ENCODE results near the gene ARHGEF19.
"Not testable (repeated sequence)": the region's sequence is repeated elsewhere in the genome, so short reads cannot be mapped to it uniquely, and the experiment has no call there.

The ARHGEF19 gene

DNA sequence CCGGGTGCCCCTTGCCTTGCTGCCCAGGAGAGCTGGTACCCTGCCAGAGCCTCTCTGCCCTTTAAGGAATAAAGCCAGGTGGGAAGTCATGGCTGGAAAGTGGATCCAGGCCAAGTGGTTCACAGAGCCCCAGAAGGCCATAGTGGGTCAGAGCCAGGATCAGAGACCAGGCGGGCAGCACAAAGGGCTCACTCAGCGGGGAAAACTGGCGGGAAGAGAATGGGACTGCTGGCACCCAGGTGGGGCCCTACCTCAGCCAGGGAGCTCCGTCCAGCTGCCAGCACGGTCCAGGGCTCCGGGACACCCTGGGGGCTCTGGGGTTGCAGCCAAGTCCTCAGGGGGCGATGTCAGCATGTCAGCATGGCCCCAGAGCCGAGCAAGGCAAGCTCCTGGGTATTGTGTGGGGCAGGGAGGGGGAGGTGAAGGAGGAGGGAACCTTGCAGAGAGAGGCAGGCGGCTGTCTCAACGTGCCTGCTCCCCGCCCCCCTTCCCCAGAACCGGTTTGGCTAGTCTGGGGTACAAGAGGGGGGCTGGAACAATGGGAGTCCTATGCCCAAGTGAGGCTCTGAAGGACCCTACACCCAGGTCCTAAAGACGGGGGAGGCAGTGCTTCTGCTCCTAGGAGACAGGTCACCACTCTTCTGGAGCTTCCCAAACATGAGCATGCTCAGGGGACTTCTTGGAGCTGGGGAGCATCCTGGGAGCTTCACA lies at the start of gene ARHGEF19:
Gene ARHGEF19 (minus strand): TSS at position 402 of the 711 bp plus-strand sequence. CDS start 3,598 bp downstream, outside the sequence.
- H3K4me3 ChIP-seq (ENCODE audit: low read depth, low read length): no peak within 1 kb of the TSS
- DNase-seq (ENCODE audit: low read depth): no peak
- TF ChIP-seq, protein P1, sequence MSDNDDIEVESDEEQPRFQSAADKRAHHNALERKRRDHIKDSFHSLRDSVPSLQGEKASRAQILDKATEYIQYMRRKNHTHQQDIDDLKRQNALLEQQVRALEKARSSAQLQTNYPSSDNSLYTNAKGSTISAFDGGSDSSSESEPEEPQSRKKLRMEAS (IDR thresholded peaks at IDR 0.05; ENCODE audit: low read depth, low read length): no peak
- TF ChIP-seq POLR2A (IDR thresholded peaks at IDR 0.05; ENCODE audit: extremely low read depth, insufficient read length): no peak
- TF ChIP-seq MYC (IDR thresholded peaks at IDR 0.05; ENCODE audit: low read depth, low read length): no peak
- TF ChIP-seq, protein P2, sequence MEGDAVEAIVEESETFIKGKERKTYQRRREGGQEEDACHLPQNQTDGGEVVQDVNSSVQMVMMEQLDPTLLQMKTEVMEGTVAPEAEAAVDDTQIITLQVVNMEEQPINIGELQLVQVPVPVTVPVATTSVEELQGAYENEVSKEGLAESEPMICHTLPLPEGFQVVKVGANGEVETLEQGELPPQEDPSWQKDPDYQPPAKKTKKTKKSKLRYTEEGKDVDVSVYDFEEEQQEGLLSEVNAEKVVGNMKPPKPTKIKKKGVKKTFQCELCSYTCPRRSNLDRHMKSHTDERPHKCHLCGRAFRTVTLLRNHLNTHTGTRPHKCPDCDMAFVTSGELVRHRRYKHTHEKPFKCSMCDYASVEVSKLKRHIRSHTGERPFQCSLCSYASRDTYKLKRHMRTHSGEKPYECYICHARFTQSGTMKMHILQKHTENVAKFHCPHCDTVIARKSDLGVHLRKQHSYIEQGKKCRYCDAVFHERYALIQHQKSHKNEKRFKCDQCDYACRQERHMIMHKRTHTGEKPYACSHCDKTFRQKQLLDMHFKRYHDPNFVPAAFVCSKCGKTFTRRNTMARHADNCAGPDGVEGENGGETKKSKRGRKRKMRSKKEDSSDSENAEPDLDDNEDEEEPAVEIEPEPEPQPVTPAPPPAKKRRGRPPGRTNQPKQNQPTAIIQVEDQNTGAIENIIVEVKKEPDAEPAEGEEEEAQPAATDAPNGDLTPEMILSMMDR (IDR thresholded peaks at IDR 0.05; ENCODE audit: low read depth, low read length): no peak

DNA sequence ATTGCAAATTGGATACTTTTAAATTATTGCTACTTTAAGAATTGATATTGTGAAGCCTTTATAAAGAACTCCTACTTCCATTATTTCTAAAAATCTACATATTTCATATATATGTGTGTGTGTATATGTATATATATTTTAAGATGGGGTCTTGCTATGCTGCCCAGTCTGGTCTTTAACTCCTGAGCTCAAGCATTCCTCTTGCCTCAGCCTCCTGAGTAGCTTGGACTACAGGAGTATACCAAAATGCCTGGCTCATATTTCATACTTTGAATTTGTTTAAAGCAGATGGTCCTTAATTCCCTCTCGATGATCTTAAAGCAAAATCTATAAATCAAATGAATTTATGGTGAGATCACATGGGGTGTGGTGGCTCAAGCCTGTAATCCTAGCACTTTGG lies 49.6 kb upstream of the ARHGEF19 start:
- TF ChIP-seq, protein P1 (IDR thresholded peaks at IDR 0.05; ENCODE audit: low read depth, low read length): no peak
- TF ChIP-seq POLR2A (IDR thresholded peaks at IDR 0.05; ENCODE audit: extremely low read depth, insufficient read length) (no peak), MYC (IDR thresholded peaks at IDR 0.05; ENCODE audit: low read depth, low read length) (no peak)
- TF ChIP-seq, protein P2 (IDR thresholded peaks at IDR 0.05; ENCODE audit: low read depth, low read length): no peak
- no peak for DNase-seq (ENCODE audit: low read depth)
- no peak overlapping the region for H3K4me3 ChIP-seq (ENCODE audit: low read depth, low read length)

DNA sequence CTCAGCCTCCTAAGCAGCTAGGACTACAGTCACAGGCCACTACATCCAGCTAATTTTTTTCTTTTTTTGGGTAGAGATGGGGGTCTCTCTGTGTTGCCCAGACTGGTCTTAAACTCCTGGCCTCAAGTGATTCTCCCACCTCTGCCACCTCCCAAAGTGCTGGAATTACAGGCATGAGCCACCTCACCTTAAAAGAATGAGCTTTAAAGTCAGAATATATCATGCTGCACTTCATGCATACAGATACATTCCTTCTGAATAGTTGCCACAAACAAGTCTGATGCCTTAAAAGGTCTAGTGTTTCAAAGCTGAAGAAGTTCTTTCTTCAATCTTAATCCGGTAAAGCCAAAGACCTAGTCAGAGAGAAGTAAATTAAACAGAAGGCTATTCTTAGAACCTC lies 48.4 kb upstream of the ARHGEF19 start:
- no peak for DNase-seq (ENCODE audit: low read depth)
- H3K4me3 ChIP-seq (ENCODE audit: low read depth, low read length): no peak overlapping the region
- TF ChIP-seq MYC (IDR thresholded peaks at IDR 0.05; ENCODE audit: low read depth, low read length): no peak
- TF ChIP-seq POLR2A (IDR thresholded peaks at IDR 0.05; ENCODE audit: extremely low read depth, insufficient read length): no peak
- TF ChIP-seq, protein P2 (IDR thresholded peaks at IDR 0.05; ENCODE audit: low read depth, low read length): no peak
- TF ChIP-seq, protein P1 (IDR thresholded peaks at IDR 0.05; ENCODE audit: low read depth, low read length): no peak

DNA sequence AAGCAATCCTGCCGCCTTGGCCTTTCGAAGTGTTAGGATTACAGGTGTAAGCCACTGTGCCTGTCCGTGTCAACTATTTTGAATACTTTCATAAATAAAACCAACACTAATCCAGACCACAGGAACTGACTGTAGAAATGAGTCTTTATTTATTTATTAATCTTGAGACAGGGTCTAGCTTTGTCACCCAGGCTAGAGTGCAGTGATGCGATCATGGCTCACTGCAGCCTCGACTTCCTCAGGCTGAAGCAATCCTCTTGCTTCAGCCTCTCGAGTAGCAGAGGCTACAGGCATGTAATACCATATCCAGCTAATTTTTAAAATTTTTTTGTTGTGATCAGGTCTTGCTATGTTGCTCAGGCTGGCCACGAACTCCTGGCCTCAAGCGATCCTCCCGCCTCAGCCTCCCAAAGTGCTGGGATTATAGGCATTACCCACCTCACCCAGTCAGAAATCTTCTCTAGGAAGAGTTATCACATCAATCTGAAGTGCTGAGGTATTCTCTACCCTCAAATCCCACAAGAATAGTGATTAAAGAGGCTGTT lies 46.2 kb upstream of the ARHGEF19 start:
- TF ChIP-seq, protein P2 (IDR thresholded peaks at IDR 0.05; ENCODE audit: low read depth, low read length): no peak
- TF ChIP-seq POLR2A (IDR thresholded peaks at IDR 0.05; ENCODE audit: extremely low read depth, insufficient read length) (no peak), MYC (IDR thresholded peaks at IDR 0.05; ENCODE audit: low read depth, low read length) (no peak)
- TF ChIP-seq, protein P1 (IDR thresholded peaks at IDR 0.05; ENCODE audit: low read depth, low read length): no peak
- H3K4me3 ChIP-seq (ENCODE audit: low read depth, low read length): no peak overlapping the region
- no peak for DNase-seq (ENCODE audit: low read depth)

DNA sequence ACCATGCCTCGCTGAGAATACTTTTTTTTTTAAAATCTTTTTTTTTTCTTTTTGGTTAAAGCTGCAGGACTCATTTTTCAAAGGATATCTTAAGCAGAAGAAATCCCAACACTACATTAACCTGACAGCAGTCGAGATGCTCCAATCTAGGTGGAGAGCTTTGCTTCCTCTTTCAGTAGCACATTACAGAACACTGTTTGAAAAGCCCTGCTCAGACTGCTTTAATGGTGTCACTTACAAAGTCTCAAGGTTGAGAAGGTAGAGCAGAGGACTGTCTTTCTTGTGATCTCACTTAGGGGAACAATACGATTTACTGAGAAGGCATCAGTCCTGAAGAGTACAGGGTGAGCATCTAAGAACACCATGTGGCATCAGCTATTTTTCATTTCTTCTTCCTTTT lies 45.5 kb upstream of the ARHGEF19 start:
- TF ChIP-seq, protein P2 (IDR thresholded peaks at IDR 0.05; ENCODE audit: low read depth, low read length): no peak
- TF ChIP-seq MYC (IDR thresholded peaks at IDR 0.05; ENCODE audit: low read depth, low read length): no peak
- TF ChIP-seq, protein P1 (IDR thresholded peaks at IDR 0.05; ENCODE audit: low read depth, low read length): no peak
- no peak for TF ChIP-seq POLR2A (IDR thresholded peaks at IDR 0.05; ENCODE audit: extremely low read depth, insufficient read length)
- no peak overlapping the region for H3K4me3 ChIP-seq (ENCODE audit: low read depth, low read length)
- DNase-seq (ENCODE audit: low read depth): no peak

DNA sequence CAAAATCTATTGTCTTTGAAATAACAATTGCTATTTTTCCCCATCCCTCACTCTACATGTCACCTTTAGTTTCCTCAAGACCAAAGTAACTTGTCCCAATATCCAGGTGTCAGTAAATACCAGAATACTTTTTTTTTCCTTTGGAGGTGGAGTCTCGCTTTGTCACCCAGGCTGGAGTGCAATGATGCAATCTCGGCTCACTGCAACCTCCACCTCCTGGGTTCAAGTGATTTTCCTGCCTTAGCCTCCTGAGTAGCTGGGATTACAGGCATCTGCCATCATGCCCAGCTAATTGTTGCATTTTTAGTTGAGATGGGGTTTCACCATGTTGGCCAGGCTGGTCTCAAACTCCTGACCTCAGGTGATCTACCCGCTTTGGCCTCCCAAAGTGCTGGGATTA lies 45.1 kb upstream of the ARHGEF19 start:
- not testable (repeated sequence) for DNase-seq (ENCODE audit: low read depth); H3K4me3 ChIP-seq (ENCODE audit: low read depth, low read length)
